ENCODE measurements around the gene RASSF8.

- TF ChIP-seq CTCF (IDR thresholded peaks at IDR 0.05) (peak in 2 of 3 experiments; percentile 23 to 41), POLR2A (IDR thresholded peaks at IDR 0.05; ENCODE audit: low read depth) (peak; percentile 31), EP300 (IDR thresholded peaks at IDR 0.05) (no peak)
Observed at GRCh38 chr12:26113853-26114719, 155.6 kb downstream of the RASSF8 start.

Measured in esophagus muscularis mucosa (tissue), 4 donors.